ENCODE data around the gene HLA-A. TPM values are rescaled to one million over a fixed set of nuclear protein-coding genes. Genes with fewer than 3 reads are reported as not detected.

Gene HLA-A
- total and polyA plus RNA-seq, 5 donors from 2014 or later: 2,388 to 5,572 (median 3,890) TPM

GRCh38 chr6:29992807-29993206, 50.5 kb downstream of the HLA-A start:
- peaks cover 36% of the 10 kb centered on the region for H3K27me3 Mint-ChIP-seq
- Histone ChIP-seq H3K9me3 (ENCODE audit: control insufficient read depth in 2 of 2, low read length in 2 of 2) (no peaks in the 10 kb centered on the region), H3K4me1 (ENCODE audit: control insufficient read depth, insufficient read depth, low read length, poor library complexity, severe bottlenecking) (no peaks in the 10 kb centered on the region), H3K27me3 (ENCODE audit: control insufficient read depth, insufficient read depth, low read length) (peaks cover 2% of the 10 kb centered on the region), H3K4me3 (ENCODE audit: low read depth, low read length) (no peak overlapping the region), H3K27ac (ENCODE audit: insufficient read depth, low read length, poor library complexity, severe bottlenecking) (no peak overlapping the region), H3K36me3 (ENCODE audit: control insufficient read depth, insufficient read depth, low read length) (no peaks in the 10 kb centered on the region)
- no peak overlapping the region for H3K27ac Mint-ChIP-seq
- H3K9me3 Mint-ChIP-seq: no peaks in the 10 kb centered on the region
- H3K4me1 Mint-ChIP-seq: no peaks in the 10 kb centered on the region
- no peaks in the 10 kb centered on the region for H3K36me3 Mint-ChIP-seq
- no peak overlapping the region for H3K4me3 Mint-ChIP-seq
- no peak for DNase-seq
- no peak for ATAC-seq (ENCODE audit: low read depth in 2 of 2)

GRCh38 chr6:29994826-29995225, 52.5 kb downstream of the HLA-A start:
- Mint-ChIP-seq H3K4me1 (no peaks in the 10 kb centered on the region), H3K36me3 (no peaks in the 10 kb centered on the region), H3K27me3 (peaks cover 29% of the 10 kb centered on the region), H3K9me3 (peaks cover 0 to 1% (median 0%) of the 10 kb centered on the region in 7 donors), H3K4me3 (no peak overlapping the region), H3K27ac (no peak overlapping the region)
- DNase-seq (no peak), ATAC-seq (ENCODE audit: low read depth in 2 of 2) (no peak)
- H3K9me3 ChIP-seq (ENCODE audit: control insufficient read depth in 2 of 2, low read length in 2 of 2): no peaks in the 10 kb centered on the region
- H3K4me3 ChIP-seq (ENCODE audit: low read depth, low read length): no peak overlapping the region
- no peaks in the 10 kb centered on the region for H3K36me3 ChIP-seq (ENCODE audit: control insufficient read depth, insufficient read depth, low read length)
- peaks cover under 1% of the 10 kb centered on the region for H3K27me3 ChIP-seq (ENCODE audit: control insufficient read depth, insufficient read depth, low read length)
- no peaks in the 10 kb centered on the region for H3K4me1 ChIP-seq (ENCODE audit: control insufficient read depth, insufficient read depth, low read length, poor library complexity, severe bottlenecking)
- H3K27ac ChIP-seq (ENCODE audit: insufficient read depth, low read length, poor library complexity, severe bottlenecking): no peak overlapping the region

- DNase-seq (no peak), ATAC-seq (ENCODE audit: low read depth in 2 of 2) (no peak)
- peaks cover 0 to 4% (median 0%) of the 10 kb centered on the region in 4 donors for H3K4me1 Mint-ChIP-seq
- H3K27ac Mint-ChIP-seq: no peak overlapping the region
- Histone ChIP-seq H3K27me3 (ENCODE audit: control insufficient read depth, insufficient read depth, low read length) (no peaks in the 10 kb centered on the region), H3K36me3 (ENCODE audit: control insufficient read depth, insufficient read depth, low read length) (no peaks in the 10 kb centered on the region), H3K27ac (ENCODE audit: insufficient read depth, low read length, poor library complexity, severe bottlenecking) (no peak overlapping the region), H3K9me3 (ENCODE audit: control insufficient read depth in 2 of 2, low read length in 2 of 2) (no peaks in the 10 kb centered on the region), H3K4me1 (ENCODE audit: control insufficient read depth, insufficient read depth, low read length, poor library complexity, severe bottlenecking) (no peaks in the 10 kb centered on the region), H3K4me3 (ENCODE audit: low read depth, low read length) (no peak overlapping the region)
- H3K4me3 Mint-ChIP-seq: no peak overlapping the region
- peaks cover 0 to 1% (median 0%) of the 10 kb centered on the region in 7 donors for H3K9me3 Mint-ChIP-seq
- peaks cover 29% of the 10 kb centered on the region for H3K27me3 Mint-ChIP-seq
- H3K36me3 Mint-ChIP-seq: no peaks in the 10 kb centered on the region
These were observed 53.0 kb downstream of the HLA-A start for GRCh38 chr6:29995340-29995777.

Other genes with a start within 250 kb of the HLA-A start
- gene HLA-F, start 219.1 kb upstream of the HLA-A start, total RNA-seq: 1,143 TPM
- gene HLA-F, start 219.1 kb upstream of the HLA-A start, polyA plus RNA-seq: 100 to 1,000 TPM; 302 to 457 (median 429) TPM
- gene HLA-G, start 114.7 kb upstream of the HLA-A start, total RNA-seq: 0.49 TPM
- gene HLA-G, start 114.7 kb upstream of the HLA-A start, polyA plus RNA-seq: 1 to 10 TPM in 3 of 4 donors, under 1 TPM in 1; 0.39 to 3.2 (median 1.3) TPM
- 37.8 TPM for gene POLR1H, start 118.7 kb downstream of the HLA-A start, total RNA-seq
- gene POLR1H, start 118.7 kb downstream of the HLA-A start, polyA plus RNA-seq: 100 to 1,000 TPM; 108 to 133 (median 122) TPM
- 59.4 TPM for gene PPP1R11, start 124.7 kb downstream of the HLA-A start, total RNA-seq
- gene PPP1R11, start 124.7 kb downstream of the HLA-A start, polyA plus RNA-seq: 100 to 1,000 TPM in 1 of 4 donors, 10 to 100 TPM in 3; 91.1 to 101 (median 96.0) TPM
- gene RNF39, start 133.2 kb downstream of the HLA-A start, total RNA-seq: not detected
- under 1 TPM in 2 of 4 donors, not detected in 2; 0.14 to 0.23 TPM for gene RNF39, start 133.2 kb downstream of the HLA-A start, polyA plus RNA-seq
- gene TRIM31, start 170.6 kb downstream of the HLA-A start, total RNA-seq: not detected
- under 1 TPM in 2 of 4 donors, not detected in 2; 0.13 to 0.18 TPM for gene TRIM31, start 170.6 kb downstream of the HLA-A start, polyA plus RNA-seq
- gene TRIM40, start 193.6 kb downstream of the HLA-A start, total RNA-seq: 0.39 TPM
- gene TRIM40, start 193.6 kb downstream of the HLA-A start, polyA plus RNA-seq: not detected
- not detected for gene TRIM10, start 218.7 kb downstream of the HLA-A start, total RNA-seq
- gene TRIM10, start 218.7 kb downstream of the HLA-A start, polyA plus RNA-seq: not detected
- gene TRIM15, start 221.0 kb downstream of the HLA-A start, total RNA-seq: not detected
- not detected for gene TRIM15, start 221.0 kb downstream of the HLA-A start, polyA plus RNA-seq

Data from CD4-positive, CD25-positive, alpha-beta regulatory T cell (primary cell).